ENCODE results near the gene THTPA. TPM values are rescaled to one million over a fixed set of nuclear protein-coding genes. Genes with fewer than 3 reads are reported as not detected.

The THTPA gene
- total RNA-seq, 2 donors from 2014 or later: 9.0 to 21.0 TPM

DNA sequence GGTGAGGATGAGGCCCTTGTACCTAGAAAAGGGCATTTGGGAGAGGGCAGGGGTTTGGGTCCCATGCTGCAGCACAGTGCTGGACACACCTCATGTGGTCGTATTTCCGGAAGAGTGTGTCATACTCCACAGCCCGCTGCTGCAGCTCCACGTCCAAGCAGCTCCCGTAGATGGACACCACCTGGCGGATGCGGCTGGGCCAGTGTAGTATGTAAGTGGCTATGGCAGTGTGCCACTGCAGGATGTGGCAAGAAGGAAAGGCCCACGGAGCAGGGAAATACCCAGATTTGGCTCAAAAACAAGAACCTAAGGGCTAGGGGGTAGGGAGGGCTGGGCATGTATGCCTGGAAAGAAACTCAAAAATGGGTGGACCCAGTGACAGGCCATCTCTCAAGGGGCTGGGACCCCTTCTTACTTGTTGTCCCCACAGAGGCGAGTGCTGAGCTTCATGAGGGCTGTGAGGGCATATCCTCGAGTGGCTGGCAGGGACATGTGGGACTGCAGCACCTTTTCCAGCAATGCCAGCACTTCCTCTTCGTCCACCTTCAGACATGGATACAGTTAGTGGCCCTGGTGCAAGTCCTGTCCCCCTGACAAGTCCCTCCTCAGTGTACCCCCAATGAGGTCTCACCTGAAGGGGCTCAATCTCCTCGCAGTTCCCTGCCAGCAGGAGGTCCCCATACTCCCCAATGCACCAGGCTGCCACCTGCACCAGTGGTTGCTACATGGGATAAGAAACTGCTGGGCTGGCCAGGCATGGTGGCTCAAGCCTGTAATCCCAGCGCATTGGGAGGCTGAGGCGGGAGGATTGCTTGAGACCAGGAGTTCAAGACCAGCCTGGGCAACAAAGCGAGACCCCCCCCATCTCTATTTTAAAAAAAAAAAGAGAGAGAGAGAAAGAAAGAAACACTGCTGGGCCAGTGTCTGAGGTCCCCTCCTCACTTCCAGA, 6.1 kb downstream of the THTPA start:
- TF ChIP-seq, protein P1, sequence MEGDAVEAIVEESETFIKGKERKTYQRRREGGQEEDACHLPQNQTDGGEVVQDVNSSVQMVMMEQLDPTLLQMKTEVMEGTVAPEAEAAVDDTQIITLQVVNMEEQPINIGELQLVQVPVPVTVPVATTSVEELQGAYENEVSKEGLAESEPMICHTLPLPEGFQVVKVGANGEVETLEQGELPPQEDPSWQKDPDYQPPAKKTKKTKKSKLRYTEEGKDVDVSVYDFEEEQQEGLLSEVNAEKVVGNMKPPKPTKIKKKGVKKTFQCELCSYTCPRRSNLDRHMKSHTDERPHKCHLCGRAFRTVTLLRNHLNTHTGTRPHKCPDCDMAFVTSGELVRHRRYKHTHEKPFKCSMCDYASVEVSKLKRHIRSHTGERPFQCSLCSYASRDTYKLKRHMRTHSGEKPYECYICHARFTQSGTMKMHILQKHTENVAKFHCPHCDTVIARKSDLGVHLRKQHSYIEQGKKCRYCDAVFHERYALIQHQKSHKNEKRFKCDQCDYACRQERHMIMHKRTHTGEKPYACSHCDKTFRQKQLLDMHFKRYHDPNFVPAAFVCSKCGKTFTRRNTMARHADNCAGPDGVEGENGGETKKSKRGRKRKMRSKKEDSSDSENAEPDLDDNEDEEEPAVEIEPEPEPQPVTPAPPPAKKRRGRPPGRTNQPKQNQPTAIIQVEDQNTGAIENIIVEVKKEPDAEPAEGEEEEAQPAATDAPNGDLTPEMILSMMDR (IDR thresholded peaks at IDR 0.05): no peak

DNA sequence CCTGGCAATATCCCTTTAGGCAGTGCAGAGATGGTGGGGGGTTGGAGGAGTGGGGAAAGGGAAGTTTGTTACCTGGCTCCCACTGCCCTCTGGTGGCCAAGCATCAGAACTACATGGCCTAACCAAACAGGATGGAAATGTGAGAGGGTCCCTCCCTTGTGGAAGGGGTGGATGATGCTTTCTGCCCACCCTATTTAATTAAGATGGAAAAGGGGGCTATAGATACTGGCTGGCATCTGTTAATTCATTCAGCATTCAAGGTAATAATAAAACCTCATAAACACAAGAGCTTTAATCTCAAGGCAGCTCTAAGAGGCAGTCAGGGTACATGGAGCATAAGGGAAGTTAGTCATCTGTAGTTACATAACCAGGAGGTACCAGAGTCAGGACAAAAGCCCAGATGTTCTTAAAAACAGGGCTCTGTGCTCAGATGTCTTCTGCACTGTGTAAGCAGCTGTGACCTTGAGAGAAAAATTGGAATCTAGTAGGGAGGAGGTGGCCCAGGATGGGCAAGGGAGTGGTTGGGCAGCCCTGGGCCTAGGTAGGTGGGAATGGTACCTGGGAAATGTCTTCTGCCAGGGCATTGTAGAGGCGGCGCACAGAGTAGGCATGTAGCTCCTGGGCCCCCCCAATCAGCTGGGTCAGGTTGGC, 6.9 kb downstream of the THTPA start:
- intact Hi-C loops (cut with DNase I): loop anchor here (2.0 kb wide), 1 partner anchor 86 kb away; no protein-coding TSS in a partner anchor
- TF ChIP-seq, protein P1 (IDR thresholded peaks at IDR 0.05): peak; percentile 92
- H3K27me3 ChIP-seq: no peaks in the 10 kb centered on the region
- no peaks in the 10 kb centered on the region for H3K9me3 ChIP-seq
- no peak overlapping the region for H3K4me3 ChIP-seq
- no peaks in the 10 kb centered on the region for H3K4me1 ChIP-seq
- H3K9ac ChIP-seq (ENCODE audit: low read depth in 2 of 2, low read length in 2 of 2): no peak overlapping the region
- H3K27ac ChIP-seq: no peak overlapping the region
- no peaks in the 10 kb centered on the region for H3K36me3 ChIP-seq
- DNase-seq: peak; percentile 37

More for the DNA sequence above, 6.1 kb downstream of the THTPA start:
- H3K9ac ChIP-seq (ENCODE audit: low read depth in 2 of 2, low read length in 2 of 2): no peak overlapping the region
- H3K4me1 ChIP-seq: no peaks in the 10 kb centered on the region
- H3K27ac ChIP-seq: no peak overlapping the region
- no peak for DNase-seq
- H3K27me3 ChIP-seq: no peaks in the 10 kb centered on the region
- intact Hi-C loops (cut with DNase I): loop anchor here (2.0 kb wide), 1 partner anchor 85 kb away; no protein-coding TSS in a partner anchor
- no peaks in the 10 kb centered on the region for H3K36me3 ChIP-seq
- H3K9me3 ChIP-seq: no peaks in the 10 kb centered on the region
- no peak overlapping the region for H3K4me3 ChIP-seq

DNA sequence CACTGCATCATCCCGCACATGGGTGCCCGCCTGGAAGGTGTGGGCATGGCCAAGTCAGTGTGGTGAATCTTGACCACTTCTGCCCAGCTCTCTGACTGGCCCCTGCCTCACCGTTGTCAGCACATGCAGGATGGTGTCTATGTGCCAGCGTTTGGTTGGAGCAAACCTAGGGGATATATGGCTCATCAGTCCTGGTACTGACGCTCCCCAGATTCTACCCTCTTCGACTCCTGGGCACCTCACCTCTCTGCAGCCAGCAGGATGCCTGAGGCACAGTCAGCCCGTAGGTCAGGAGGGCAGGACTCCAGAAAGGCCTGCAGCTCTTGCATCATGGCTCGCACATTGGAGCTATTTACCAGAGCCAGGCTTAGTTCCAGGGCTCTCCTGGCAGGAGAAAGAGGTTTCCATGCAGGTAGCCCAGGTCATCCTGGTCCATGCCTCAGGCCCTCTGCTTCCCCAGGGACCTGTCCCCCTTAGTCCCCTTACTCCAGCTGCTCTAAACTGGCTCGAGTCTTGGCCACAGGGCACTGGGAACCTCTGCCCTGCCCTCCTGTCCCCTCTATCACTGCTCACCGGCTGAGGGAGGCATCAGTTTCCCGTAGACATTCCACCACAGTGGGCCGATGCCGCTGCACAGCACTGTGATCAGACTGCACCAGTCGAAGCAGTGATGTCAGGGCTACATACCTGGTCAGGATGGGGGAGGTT, 7.6 kb downstream of the THTPA start:
- intact Hi-C loops (cut with DNase I): loop anchor here (2.0 kb wide), 1 partner anchor 87 kb away; no protein-coding TSS in a partner anchor
- Histone ChIP-seq H3K4me3 (no peak overlapping the region), H3K27me3 (no peaks in the 10 kb centered on the region), H3K9me3 (no peaks in the 10 kb centered on the region), H3K27ac (no peak overlapping the region), H3K4me1 (no peaks in the 10 kb centered on the region), H3K36me3 (no peaks in the 10 kb centered on the region), H3K9ac (ENCODE audit: low read depth in 2 of 2, low read length in 2 of 2) (no peak overlapping the region)
- DNase-seq: no peak
- TF ChIP-seq, protein P1 (IDR thresholded peaks at IDR 0.05): no peak

DNA sequence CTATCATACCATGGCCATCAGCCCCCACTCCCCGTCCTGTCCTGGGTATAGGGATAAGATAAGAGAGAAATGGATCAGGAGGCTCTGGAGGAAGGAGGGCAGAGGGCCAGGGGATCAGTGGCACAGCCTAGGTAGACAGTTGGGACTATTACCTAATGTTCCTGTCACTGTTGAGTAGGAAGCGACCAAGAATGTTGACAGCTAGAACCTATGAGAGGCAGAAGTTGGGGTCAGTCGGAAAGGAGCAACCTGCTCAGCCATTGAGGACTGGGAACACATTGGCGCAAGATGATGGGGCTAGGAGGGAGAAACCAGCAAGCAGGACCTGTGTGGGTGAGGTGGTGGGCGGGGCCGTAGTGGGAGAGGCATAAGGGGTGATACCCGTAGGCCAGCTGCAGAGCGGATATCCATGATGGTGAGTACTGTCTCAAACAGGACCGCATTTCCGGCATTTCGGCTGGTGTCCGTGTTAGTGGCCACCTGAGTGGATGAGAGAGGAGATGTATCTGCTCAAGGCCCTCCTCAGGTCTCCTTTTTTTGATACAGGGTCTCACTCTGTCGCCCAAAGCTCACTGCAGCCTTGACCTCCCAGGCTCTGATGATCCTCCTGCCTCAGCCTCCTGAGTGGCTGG, 8.2 kb downstream of the THTPA start:
- no peaks in the 10 kb centered on the region for H3K36me3 ChIP-seq
- H3K27me3 ChIP-seq: no peaks in the 10 kb centered on the region

More for the DNA sequence above, 8.2 kb downstream of the THTPA start:
- H3K4me1 ChIP-seq: no peaks in the 10 kb centered on the region
- intact Hi-C loops (cut with DNase I): no loop called here
- H3K9ac ChIP-seq (ENCODE audit: low read depth in 2 of 2, low read length in 2 of 2): no peak overlapping the region
- H3K9me3 ChIP-seq: no peaks in the 10 kb centered on the region
- H3K27ac ChIP-seq: no peak overlapping the region
- peak; percentile 21 for DNase-seq
- no peak overlapping the region for H3K4me3 ChIP-seq
- TF ChIP-seq, protein P1 (IDR thresholded peaks at IDR 0.05): no peak

All from colonic mucosa (tissue), 4 donors.